Inferior parietal cortex (tissue), 1 donor: ENCODE results near the gene NUTM2G.
"Not testable (repeated sequence)": the region's sequence is repeated elsewhere in the genome, so short reads cannot be mapped to it uniquely, and the experiment has no call there.

ENCODE experiments used
- DNase-seq: peaks from one replicate; pipeline ENCODE4 v3.0.0-alpha.2; 2016; ENCODE audit errors: extremely low spot score

Gene NUTM2G

DNA sequence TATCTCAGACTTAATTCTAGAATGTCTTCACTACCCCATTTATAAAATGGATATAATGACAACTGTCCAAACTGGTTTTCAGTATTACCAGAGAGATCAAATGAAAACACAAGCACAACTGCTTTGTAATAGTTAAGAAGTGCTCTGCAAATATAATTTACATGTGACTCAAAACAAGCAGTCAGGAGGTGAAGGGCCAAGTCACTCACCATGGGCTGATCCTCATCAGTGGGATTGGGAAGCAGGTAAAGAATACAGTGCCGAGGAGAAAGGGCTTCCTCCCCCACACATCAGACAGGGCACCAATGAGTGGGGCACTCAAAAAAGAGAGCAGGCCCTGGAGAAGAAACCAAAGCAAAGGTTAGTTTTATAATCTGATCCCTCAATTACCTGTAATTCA, 20.7 kb downstream of the NUTM2G start:
- not testable (repeated sequence) for DNase-seq

DNA sequence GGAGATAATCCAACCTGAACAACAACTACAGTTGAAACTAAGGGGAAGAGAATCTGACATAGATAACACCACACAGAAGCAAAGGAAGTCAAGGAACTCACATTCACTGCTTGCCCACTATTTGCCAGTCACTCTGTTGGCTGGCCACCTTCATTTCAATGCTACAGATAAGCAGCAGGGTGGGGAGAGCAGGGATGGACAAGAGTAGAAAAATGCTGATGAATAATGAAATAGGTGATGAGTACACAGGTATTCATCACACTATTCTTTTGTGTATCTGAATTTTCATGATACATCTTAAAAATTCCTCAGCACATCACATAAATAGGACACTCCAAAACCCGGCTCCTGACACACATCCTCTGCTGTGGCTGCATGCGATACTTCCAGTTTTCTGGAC, 21.9 kb downstream of the NUTM2G start:
- DNase-seq, result not testable (repeated sequence)

DNA sequence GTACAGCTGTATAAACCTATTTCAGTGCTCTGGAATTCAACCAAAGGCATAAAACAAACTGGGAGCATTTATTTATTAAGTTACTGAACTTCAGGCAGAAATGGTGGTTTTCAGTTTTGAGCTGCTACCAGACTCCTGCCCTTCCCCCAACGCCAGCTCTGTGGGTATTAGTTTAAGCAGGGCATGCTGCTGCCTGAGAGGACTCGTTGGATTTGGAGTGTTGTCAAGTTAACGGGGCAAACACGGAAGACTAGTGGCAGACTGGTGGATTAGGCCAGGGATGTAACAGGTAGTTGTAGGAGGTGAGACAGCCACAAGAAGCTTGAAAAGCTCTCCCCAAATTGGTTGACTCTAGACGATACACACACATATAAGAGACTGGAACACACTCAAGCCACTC, 38.9 kb downstream of the NUTM2G start:
- not testable (repeated sequence) for DNase-seq

DNA sequence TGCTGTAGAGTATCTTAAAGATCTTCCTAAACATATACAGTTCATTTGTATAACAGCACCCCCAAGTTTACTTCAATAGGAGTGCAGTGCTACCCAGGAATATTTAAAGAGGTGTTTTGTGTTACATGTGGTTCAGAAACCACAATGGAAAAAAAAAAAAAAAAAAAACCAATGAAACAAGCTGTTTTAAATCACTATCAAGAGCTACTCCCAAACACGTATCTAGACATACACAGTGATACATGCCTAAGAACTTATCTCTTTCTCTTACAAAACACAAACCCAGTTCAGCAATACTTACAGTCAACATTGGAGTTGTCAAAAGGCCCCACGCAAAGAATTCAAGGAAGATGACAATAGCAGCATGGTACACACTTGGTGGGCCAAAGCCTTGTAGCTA, 43.9 kb downstream of the NUTM2G start:
- DNase-seq, result not testable (repeated sequence)

DNA sequence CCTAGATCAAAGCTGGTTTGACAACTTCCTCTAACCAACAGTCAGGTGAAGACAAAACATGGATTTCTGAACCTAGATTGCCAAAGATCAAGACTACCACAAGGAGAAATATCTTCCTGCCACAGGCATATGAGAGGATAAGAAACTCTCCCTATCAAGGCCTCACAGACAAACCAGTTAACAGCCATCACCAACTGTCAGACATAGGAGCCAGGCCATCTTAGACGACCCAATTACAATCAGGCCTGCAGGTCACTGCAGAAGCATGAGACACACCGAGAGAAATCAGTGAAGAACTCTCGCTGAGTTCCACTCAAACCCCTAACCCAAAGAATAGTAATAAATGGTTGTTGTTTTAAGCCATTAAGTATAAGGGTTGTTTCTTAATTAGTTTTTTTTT, 45.4 kb downstream of the NUTM2G start:
- not testable (repeated sequence) for DNase-seq

DNA sequence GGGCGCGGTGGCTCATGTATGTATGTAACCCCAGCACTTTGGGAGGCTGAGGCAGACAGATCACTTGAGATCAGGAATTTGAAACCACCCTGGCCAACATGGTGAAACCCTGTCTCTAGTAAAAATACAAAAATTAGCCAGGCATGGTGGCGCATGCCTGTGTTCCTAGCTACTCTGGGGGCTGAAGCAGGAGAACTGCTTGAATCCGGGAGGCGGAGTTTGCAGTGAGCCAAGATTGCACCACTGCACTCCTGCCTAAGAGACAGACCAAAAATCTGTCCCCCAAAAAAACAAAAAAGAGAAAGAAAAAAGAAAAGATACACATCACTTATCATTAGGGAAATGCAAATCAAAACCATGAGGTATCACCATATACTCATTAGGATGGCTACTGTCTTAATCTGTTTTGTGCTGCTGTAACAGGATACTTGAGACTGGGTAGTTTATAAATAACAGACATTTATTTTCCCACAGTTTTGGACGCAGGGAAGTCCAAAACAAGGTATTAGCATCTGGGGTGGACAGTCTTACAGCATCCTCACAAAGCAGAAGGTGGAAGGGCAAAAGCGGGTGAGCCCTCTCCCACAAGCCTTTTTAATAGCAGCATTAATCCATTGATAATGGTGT, 55.0 kb downstream of the NUTM2G start:
- not testable (repeated sequence) for DNase-seq

DNA sequence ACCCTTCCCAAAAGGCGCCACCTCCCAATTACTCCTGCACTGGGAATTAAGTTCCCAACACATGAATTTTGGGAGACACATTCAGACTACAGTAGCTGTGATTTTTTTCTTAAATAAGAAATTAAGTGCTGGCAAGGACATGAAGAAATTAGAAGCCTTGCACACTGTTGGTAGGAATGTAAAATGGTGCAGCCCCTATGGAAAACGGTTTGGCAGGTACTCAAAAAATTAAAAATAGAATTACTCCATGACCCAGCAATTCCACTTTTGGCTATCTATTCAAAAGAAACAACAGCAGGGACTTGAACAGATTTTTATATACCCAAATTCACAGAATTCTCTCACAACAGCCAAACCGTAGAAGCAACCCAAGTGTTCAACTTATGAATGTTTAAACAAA, 55.5 kb downstream of the NUTM2G start:
- DNase-seq, result not testable (repeated sequence)

DNA sequence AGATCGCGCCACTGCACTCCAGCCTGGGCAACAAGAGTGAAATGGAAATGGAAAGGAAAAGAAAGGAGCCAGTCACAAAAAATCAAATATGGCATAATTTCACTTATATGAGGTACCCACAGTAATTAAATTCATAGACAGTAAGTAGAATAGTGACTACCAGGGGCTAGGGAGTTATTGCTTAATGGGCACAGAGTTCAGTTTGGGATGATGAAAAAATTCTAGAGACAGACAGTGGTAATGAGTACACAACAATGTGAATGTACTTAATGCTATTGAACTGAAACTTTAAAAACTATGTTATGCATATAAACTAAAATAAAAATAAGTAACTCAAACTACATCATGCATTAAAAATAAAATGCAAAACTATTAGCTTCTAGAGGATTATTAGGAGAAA, 56.2 kb downstream of the NUTM2G start:
- not testable (repeated sequence) for DNase-seq
